ENCODE data around the gene NBEAL1.

GRCh38 chr2:202982779-202983491 lies 31.7 kb upstream of the NBEAL1 start:
- TF ChIP-seq CTCF (IDR thresholded peaks at IDR 0.05) (no peak), POLR2AphosphoS5 (IDR thresholded peaks at IDR 0.05) (no peak), POLR2A (IDR thresholded peaks at IDR 0.05) (no peak), EP300 (IDR thresholded peaks at IDR 0.05) (no peak)
